EL (cell line): ENCODE results near the gene ST8SIA1.
"Not testable (repeated sequence)": the region's sequence is repeated elsewhere in the genome, so short reads cannot be mapped to it uniquely, and the experiment has no call there.

Source experiments
- DNase-seq: peaks from one replicate; pipeline ENCODE4 v3.0.0-alpha.2; 2016

ST8SIA1 gene, protein sequence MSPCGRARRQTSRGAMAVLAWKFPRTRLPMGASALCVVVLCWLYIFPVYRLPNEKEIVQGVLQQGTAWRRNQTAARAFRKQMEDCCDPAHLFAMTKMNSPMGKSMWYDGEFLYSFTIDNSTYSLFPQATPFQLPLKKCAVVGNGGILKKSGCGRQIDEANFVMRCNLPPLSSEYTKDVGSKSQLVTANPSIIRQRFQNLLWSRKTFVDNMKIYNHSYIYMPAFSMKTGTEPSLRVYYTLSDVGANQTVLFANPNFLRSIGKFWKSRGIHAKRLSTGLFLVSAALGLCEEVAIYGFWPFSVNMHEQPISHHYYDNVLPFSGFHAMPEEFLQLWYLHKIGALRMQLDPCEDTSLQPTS

DNA sequence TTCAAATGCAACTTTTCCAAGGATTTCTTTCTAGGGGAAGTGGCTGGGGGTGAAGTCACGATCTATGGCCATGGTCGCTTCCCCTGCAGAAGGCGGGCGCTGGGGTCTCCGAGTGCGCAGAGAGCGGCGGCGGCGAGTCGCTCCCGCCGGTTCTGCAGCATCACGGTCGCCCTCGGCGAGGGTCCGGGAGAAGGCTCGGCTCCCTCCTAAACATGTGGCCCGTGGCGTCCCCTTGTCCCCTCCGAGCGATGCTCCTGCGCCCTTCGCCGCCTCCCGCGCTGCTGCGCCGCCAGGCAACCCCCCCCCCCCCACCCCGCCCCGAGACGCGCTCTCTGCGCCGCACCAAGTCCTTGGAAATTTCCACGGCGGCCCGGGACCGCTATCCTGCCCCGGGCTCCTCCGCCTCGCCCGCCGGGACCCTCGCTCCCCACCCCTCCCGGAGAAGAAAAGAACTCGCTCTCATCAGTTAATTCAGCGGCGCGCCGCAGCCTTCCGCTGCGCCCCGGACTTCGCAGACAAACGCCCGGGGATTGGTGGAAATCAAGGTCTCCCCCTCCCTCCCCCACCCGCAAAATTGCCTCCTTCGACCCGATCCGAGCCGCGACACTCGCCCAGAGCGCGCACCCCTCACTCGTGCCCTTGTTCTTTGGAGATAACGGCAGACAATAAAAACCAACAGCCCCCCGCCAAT, at the start of gene ST8SIA1:
ST8SIA1 (minus strand) TSS at position 298 of the 691 bp plus-strand sequence. CDS start 475 bp downstream, outside the sequence.
- peak; percentile 10 for DNase-seq

DNA sequence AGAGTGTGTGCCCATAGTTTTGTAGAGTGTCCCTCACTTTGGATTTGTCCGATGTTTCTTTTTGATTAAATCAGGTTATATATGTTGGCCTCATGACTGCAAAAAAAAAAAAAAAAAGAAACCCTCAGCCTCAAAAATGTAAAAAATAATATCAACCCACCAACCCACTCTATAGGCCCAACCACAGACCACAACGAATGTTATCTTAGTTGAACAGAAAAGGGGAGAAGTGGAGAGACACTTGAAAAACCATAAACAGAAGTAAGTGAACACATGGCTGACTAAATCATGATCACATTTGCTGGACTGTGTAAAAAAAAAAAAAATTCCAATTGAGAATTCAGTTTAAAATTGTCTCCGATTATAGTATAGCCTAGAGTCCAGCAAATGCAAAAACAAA, 45.5 kb upstream of the ST8SIA1 start:
- no peak for DNase-seq

DNA sequence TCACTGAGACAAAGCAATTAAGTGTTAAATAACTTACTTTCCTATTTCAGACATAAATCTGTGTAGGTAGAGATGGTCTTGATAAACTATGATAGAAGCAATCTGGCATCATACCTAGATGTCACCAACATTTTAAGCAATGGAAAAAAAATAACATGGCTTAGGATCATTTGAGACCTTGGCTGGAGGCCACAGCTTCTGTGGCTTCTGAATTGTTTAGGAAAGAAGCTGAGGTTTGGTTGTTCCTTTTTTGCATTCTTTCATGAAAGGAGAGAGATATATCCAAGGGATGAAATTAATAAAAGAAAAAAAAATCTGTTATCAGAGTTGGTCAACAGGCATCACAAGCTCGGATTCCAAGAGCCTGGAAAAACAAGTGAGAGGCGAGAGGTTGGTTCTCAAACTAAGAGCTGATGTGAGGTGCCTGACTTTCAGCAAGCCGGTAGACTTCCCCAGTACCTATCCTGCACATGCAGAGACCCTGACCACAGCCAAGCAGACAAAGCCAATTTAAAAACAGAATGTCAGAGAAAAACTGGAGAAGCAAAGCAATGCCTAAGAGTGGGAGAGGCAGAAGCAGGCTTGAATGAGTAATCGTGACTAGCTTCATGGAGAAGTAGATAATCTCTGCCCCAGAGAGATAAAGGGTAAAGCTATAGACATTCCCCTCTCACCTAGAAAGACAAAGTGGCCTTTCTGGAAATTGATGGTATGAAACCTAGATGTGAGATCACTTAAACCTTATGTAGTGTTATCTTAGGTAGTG, 43.4 kb upstream of the ST8SIA1 start:
- DNase-seq, result no peak

DNA sequence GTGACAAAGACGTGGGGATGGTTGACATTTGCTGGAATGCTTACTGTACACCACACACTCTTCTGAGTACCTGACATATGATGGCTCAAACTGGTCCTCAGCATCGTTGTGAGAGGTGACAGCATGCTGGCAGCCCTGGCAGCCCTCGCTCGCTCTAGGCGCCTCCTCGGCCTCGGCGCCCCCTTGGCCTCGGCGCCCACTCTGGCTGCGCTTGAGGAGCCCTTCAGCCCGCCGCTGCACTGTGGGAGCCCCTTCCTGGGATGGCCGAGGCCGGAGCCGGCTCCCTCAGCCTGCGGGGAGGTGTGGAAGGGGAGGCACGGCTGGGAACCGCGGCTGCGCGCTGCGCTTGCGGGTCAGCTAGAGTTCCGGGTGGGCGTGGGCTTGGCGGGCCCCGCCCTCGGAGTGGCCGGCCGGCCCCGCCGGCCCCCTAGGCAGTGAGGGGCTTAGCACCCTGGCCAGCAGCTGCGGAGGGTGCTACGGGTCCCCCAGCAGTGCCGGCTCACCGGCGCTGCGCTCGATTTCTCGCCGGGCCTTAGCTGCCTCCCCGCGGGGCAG, 42.2 kb upstream of the ST8SIA1 start:
- DNase-seq, result not testable (repeated sequence)

DNA sequence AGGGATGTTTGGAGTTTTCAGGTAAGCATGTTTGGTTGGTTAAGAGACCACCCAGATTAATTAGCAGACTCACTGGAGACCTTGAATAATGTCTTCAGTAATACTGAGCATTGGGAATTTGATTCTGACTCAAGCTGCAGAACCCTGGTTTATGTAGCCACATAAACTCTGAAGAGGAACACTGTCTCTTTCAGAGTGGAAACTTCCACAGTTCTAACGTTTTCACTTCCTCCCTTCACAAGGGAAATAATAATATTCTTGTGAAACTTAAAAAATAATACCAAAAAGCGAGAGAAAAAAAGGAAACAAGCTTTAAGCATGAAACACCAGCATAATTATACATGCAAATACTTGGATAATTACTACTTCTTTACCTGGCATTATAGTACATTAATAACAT, 40.0 kb upstream of the ST8SIA1 start:
- no peak for DNase-seq

DNA sequence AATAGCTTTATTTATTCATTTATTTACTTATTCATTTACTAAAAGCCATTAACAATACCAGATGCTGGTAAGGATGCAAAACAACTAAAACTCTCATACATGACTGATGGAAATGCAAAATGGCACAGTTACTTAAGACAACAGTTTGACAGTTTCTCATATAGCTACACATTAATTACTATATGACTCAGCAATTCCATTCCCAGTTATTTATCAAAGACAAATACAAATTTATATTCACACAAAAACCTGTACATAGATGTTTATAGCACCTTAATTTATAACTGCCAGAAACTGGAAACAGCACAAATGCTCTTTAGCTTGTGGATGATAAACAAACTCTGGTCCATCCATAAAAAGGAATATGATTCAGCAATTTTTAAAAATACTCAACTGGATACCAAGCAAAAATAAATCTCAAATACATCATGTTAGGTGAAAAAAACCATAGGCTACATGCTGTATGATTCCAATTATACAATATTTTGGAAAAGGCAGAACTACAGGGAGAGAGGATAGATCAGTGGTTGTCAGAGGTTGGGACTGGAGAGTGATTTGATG, 37.9 kb upstream of the ST8SIA1 start:
- DNase-seq, result no peak

DNA sequence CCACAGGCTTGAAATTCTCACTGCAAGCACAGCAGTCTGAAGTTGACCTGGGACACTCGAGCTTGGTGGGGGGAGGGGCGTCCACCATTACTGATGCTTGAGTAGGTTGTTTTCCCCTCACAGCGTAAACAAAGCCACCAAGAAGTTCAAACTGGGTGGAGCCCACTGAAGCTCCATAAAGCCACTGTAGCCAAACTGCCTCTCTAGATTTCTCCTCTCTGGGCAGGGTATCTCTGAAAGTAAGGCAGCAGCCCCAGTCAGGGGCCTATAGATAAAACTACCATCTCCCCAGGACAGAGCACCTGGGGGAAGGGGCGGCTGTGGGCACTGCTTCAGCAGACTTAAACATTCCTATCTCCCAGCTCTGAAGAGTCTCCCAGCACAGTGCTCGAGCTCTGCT, 31.7 kb upstream of the ST8SIA1 start:
- no peak for DNase-seq

DNA sequence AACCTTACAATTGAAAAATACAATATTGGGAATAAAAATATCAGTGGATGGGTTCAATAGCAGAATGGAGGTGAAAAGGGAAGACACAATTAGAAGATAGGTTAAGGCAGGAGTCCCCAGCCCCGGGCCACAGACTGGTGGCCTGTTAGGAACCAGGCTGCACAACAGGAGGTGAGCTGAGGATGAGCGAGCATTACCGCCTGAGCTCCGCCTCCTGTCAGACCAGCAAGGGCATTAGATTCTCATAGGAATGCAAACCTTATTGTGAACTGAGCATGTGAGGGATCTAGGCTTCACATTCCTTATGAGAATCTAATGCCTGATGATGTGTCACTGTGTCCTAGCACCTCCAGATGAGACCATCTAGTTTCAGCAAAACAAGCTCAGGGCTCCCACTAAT, 27.3 kb upstream of the ST8SIA1 start:
- DNase-seq, result no peak

DNA sequence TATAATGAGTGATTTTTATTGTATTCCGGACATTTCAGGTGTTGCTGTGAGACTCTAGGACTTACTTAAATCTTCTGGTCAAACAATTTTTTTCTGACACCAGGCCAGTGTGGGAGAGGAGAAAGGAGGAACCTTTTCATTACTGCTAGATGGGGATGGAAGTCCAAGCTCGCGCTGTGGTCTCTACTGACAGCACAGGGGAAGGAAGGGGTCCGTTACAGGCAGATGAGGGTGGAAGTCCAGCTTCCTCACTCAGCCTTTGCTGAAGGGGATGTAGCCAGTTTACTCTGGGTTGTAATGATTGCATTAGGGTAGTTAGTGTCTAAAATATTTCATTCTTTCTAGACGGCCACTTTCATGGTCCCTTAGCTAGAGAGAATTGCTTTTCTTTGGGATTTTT, 26.3 kb upstream of the ST8SIA1 start:
- DNase-seq, result no peak

DNA sequence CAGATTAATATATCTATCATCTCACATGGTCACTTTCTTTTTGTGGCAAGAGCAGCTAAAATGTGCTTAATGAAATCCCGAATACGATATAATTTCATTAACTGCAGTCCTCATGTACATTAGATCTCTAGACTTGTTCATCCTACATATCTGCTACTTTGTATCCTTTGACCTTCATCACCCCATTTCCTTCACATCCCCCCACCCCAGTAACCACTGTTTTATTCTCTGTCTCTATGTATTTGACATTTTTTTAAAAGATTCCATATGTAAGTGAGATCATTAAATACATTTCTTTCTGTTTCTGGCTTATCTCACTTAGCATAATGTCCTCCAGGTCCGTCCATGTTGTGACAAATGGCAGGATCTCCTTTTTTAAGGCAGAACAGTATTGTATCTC, 23.0 kb upstream of the ST8SIA1 start:
- DNase-seq, result no peak

DNA sequence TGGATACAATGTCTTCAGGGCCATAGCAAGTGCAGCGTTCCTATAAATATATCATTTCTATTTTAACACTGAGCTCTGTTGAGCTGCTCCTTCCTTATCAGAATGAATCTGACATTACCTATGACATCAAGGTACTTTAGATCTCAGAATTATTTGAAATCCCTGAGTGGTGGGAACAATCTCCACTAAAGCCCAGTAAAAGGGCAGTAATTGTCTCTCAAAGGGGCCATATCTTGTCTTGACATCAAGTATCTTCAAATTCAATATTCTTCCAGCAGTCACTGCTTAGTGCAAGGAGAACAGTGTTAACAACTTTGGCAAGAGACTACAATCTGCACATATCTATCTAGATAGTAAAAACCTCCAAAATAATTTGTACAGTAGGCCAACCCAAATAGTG, 21.7 kb upstream of the ST8SIA1 start:
- DNase-seq, result no peak

DNA sequence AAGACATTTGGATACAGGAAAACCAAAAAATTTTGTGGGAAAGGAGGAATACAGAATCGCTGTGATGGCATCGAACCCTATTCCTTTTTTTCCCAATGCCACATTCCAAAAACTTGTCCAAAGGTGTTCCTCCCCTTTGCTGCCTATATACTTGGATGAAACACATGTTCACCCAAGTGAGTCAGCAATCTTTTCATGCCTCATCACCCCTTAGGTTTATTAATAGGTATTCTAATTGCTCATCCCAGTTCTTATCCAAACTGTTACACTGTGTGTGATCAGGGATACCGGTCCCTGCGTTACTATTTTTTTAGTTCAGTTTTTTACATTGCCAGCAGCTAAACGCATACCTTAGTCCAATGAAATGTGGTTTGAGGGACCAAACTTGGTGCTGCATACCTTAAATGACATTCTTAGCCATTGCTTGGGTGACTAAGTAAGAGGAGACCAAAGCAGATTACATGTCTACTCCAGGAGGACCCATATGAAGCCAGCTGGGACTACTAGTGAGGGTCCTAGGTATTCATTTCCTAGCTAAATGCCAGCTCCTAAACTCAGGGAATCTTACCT, 20.6 kb upstream of the ST8SIA1 start:
- DNase-seq, result no peak

DNA sequence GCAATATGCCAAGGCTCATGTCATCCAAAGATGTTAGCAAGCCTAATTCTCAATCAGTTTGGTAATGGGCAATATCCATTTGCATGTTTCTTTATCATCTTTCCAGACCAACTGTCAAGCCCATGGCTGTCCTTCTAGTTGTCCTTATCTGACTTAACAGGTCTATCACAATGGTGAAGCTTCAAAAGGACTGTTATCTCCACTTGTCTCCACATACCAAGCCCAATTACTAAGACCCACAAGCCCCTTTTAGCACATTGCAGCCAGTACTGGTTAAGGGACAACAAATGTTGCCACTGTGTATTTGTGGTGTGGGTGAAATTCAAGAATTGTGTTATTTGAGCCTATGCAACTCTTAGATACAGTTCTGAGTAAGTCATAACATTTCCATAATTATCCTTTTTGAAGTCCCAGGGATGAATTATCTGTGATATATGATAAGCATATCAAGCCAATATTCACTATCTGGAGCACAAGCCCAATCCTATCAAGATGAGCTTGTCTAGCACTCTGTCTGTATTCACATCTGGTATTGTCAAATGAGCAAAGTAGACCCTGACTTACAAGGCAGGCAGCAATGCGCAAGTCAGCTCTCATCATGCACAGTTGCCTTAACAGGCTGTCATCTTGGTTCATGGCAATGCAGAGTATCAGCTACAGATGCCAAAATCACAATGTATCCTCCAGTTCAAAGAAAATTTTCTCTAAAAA, 19.3 kb upstream of the ST8SIA1 start:
- no peak for DNase-seq

DNA sequence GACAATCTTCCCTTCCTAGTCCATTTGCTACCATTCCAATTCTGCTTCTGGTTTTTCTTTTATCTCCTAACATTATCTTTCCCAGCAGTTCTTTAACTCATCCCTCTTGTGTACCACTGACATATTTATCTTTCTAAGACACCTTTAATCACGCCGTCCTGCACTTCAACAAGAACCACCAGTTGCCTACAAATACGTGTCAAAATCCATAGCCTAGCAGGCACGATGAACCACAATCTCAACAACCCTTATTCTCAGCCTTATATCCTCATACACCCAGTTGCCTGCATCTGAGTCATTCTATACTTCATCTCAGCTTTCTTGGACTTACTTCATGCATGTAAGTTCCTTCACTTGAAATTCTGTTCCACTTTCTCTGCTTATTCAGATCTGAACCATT, 16.4 kb upstream of the ST8SIA1 start:
- DNase-seq, result no peak

DNA sequence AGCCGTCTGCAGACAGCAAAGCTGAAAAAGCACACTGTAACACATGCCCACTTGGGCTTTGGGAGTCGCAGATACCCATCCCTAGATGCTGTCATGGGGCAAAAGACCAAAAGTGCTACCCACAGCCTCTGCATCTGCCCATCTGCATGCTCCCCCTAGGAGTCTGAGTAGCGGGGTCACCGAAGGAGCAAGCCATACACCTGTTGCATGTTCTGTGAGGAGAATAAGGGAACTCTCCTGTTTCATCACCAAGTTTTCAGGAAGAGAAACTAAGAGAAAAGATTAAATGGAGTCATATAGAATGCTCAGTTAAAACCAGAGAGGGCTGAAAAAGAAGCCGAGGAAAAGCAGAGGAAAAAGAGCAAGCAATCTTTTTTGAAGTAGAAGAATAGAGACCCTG, 13.7 kb upstream of the ST8SIA1 start:
- DNase-seq, result no peak

DNA sequence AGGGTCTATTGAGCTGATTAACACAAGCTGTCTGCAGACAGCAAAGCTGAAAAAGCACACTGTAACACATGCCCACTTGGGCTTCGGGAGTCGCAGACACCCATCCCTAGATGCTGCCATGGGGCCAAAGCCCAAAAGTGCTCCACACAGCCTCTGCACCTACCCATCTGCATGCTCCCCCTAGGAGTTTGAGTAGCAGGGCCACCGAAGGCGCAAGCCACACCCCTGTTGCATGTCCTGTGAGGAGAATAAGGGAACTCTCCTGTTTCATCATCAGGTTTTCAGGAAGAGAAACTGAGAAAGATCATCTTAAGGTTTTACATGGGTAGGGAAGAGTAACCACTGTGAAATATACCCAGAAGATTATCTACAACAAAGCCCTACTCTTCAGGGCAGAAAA, 5.6 kb upstream of the ST8SIA1 start:
- DNase-seq, result no peak

DNA sequence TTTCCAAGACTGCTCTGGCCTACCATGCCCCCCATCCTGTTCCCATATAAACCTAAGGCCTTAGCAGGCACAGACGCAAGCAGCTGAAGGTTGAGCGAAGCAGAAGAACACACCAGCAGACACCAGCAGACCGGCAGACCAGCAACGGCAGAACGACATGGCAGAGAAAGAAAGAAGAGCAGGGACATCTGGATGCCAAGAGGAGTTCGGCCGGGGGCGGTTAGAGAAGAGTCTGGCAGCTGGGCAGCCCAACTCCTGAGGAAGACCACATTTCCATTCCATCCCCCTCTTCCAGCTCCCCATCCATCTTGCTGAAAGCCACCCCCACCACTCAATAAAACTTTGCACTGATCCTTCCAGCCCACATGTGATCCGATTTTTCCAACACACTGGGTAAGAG, 5.2 kb upstream of the ST8SIA1 start:
- no peak for DNase-seq

DNA sequence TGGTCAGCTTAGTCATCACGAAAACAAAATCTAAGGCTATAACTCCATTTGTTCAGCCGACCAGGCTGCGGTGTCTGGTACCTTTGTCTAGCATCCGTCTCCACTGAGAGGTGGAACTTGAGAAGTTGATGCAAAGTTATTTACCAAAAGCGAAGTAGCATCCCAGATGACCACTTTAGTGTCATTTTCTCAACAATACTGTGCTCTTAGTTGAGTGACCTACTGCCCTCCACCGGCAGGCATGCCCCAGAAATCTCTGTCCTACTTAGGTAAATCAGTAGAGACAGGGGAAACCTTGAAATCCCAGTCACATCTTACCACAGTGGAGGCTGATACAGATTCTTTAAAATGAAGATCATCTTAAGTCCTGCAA, 1.3 kb upstream of the ST8SIA1 start:
- DNase-seq, result no peak

DNA sequence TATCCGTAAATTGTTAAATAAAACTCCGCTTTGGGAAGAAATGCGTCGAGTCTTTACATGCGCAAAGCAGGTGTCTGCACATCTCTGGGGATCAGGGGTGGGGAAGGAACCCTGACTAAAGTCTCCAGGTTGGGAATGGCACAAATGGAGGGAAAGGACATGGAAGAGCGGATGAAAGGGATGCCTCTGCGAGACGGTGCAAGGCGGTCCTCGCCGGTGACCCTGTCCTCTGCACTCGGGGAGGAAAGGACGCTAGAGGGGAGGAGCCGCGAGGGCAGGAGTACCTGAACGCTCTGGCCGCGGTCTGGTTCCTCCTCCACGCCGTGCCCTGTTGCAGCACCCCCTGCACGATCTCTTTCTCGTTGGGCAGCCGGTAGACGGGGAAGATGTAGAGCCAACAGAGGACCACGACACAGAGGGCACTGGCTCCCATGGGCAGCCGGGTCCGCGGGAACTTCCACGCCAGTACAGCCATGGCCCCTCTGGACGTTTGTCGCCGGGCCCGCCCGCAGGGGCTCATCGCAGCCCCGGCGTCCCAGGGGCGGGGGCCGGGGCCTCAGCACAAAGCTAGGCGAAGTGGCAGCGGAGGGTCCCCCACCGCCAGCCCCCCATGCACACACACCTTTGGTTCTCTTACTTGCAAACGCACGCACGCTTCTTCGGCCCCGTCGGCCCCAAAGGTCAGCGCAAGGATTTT, 646 bp downstream of the ST8SIA1 start:
- DNase-seq, result no peak

DNA sequence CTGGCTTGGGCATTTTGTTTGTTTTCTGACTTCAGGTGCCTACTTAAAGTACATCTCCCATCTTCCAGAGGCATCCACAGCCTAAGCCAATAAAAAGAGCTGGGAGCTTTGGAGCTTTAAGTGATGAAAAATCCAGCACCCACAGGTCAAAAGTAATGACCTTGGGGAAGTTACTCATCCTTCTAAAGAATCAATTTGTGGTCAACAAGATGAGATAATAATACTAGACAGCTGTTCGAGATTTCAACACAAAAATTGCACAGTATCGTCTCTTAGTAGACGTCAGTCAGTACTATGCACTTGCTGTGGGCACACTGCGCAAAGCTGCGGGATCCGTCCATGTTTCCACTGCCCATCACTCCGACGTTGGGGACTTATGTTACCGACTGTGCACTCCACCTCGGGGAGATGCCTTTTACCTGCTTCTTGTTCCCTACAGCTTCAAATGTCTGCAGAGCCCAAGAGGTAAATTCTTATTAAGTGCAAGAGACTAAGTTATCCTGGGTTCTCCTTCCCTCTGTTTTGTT, 1.3 kb downstream of the ST8SIA1 start:
- DNase-seq, result peak; percentile 64

DNA sequence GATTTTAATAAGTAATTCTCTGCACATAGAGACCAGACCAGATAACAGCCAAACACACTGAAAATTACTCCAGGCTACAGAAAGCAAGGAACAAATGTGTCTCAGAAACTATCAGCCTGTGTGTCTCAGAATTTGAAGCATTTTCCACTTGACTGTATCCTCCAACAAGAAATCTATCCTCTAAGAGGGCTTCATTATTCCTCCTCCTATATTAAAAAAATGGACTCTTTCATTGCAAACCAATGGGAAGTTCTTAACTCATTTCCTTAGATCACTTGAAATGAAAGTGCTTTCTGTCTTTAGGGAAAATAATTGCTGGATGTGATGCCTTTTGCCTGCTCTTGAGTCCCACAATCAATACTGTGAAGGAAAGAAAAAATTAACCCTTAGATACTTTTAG, 2.3 kb downstream of the ST8SIA1 start:
- no peak for DNase-seq
